HEK293 (cell line): ENCODE results near the gene ZNF302.

Source experiments
- CTCF ChIA-PET: fragments of 350-600 bp; formaldehyde crosslinking; extraction: SDS; loops from one replicate; lab custom pipeline; 2021; ENCODE audit warnings: antibody characterized with exemption; lab: Yijun Ruan, JAX
- POLR2A ChIA-PET: fragments of 300-600 bp; formaldehyde crosslinking; extraction: SDS; loops from one replicate; lab custom pipeline; 2020; ENCODE audit warnings: antibody characterized with exemption, inconsistent platforms; lab: Yijun Ruan, JAX
- H3K27ac ChIP-seq: fragments of 200-500 bp; sonication (Bioruptor generic); 2 replicates; pipeline ENCODE4 v1.5.1; 2014; ENCODE audit warnings: low read depth, low read length, control low read depth, inconsistent platforms; ENCODE audit errors: extremely low read depth
- H3K36me3 ChIP-seq, 2 experiments: fragments of 200-500 bp in 1 of 2; sonication (Bioruptor generic) in 1 of 2; 1 replicate in 1 of 2; 2 replicates in 1 of 2; pipeline ENCODE4 v1.5.1; 2014 to 2017; ENCODE audit warnings: inconsistent platforms in 2 of 2, low read length in 2 of 2; ENCODE audit not compliant: control insufficient read depth in 2 of 2, insufficient read depth in 1 of 2
- H3K4me1 ChIP-seq: fragments of 200-500 bp; sonication (Bioruptor generic); 2 replicates; pipeline ENCODE4 v1.5.1; 2014; ENCODE audit warnings: mild to moderate bottlenecking, low read length, inconsistent platforms; ENCODE audit not compliant: control insufficient read depth, insufficient read depth
- H3K4me3 ChIP-seq: 2 replicates; pipeline ENCODE4 v1.5.1; 2011; ENCODE audit warnings: low read depth, mild to moderate bottlenecking, control low read depth, low read length, moderate library complexity
- H3K9me3 ChIP-seq: fragments of 200-500 bp; sonication (Bioruptor generic); 2 replicates; pipeline ENCODE4 v1.5.1; 2014; ENCODE audit warnings: low read depth, low read length, inconsistent platforms; ENCODE audit not compliant: control insufficient read depth, insufficient read depth
- GLIS2 ChIP-seq: fragments of 450-650 bp; formaldehyde crosslinking; IDR thresholded peaks from 2 replicates; pipeline ENCODE4 v1.5.1; 2016; ENCODE audit warnings: missing biosample characterization, missing genetic modification characterization
- HOXC10 ChIP-seq: sonication (generic); formaldehyde crosslinking; IDR thresholded peaks from 2 replicates; pipeline ENCODE4 v1.8.1; 2023; ENCODE audit warnings: mild to moderate bottlenecking, missing genetic modification reagents
- KLF16 ChIP-seq: fragments of 450-650 bp; formaldehyde crosslinking; IDR thresholded peaks from 2 replicates; pipeline ENCODE4 v1.5.1; 2017; ENCODE audit warnings: missing biosample characterization, missing genetic modification characterization
- PRDM10 ChIP-seq: fragments of 450-650 bp; formaldehyde crosslinking; IDR thresholded peaks from 2 replicates; pipeline ENCODE4 v1.5.1; 2016; ENCODE audit warnings: missing biosample characterization, missing genetic modification characterization
- SCRT2 ChIP-seq: fragments of 450-650 bp; formaldehyde crosslinking; IDR thresholded peaks from 2 replicates; pipeline ENCODE4 v1.5.1; 2016; ENCODE audit warnings: missing biosample characterization, missing genetic modification characterization
- ZBTB49 ChIP-seq: fragments of 450-650 bp; formaldehyde crosslinking; IDR thresholded peaks from 2 replicates; pipeline ENCODE4 v1.5.1; 2016; ENCODE audit warnings: missing biosample characterization, missing genetic modification characterization, low read depth
- ZNF112 ChIP-seq: fragments of 450-650 bp; formaldehyde crosslinking; IDR thresholded peaks from 2 replicates; pipeline ENCODE4 v1.5.0; 2017; ENCODE audit warnings: missing biosample characterization, missing genetic modification characterization
- ZNF146 ChIP-seq: fragments of 450-650 bp; formaldehyde crosslinking; IDR thresholded peaks from 2 replicates; pipeline ENCODE4 v1.5.1; 2016; ENCODE audit warnings: missing biosample characterization, missing genetic modification characterization
- ZNF148 ChIP-seq: fragments of 450-650 bp; formaldehyde crosslinking; IDR thresholded peaks from 2 replicates; pipeline ENCODE4 v1.5.0; 2017; ENCODE audit warnings: missing biosample characterization, missing genetic modification characterization, borderline replicate concordance
- ZNF184 ChIP-seq: fragments of 450-650 bp; IDR thresholded peaks from 2 replicates; pipeline ENCODE4 v1.5.1; 2018; ENCODE audit warnings: missing biosample characterization, mild to moderate bottlenecking, missing genetic modification characterization
- ZNF26 ChIP-seq: fragments of 450-650 bp; formaldehyde crosslinking; IDR thresholded peaks from 2 replicates; pipeline ENCODE4 v1.5.1; 2016; ENCODE audit warnings: missing biosample characterization, missing genetic modification characterization
- ZNF473 ChIP-seq: fragments of 450-650 bp; formaldehyde crosslinking; IDR thresholded peaks from 2 replicates; pipeline ENCODE4 v1.5.1; 2017; ENCODE audit warnings: missing biosample characterization, missing genetic modification characterization
- ZNF514 ChIP-seq: fragments of 450-650 bp; formaldehyde crosslinking; IDR thresholded peaks from 2 replicates; pipeline ENCODE4 v1.5.1; 2016; ENCODE audit warnings: missing biosample characterization, missing genetic modification characterization
- ZNF561 ChIP-seq: fragments of 450-650 bp; IDR thresholded peaks from 2 replicates; pipeline ENCODE4 v1.5.1; 2018; ENCODE audit warnings: missing biosample characterization, missing genetic modification characterization, borderline replicate concordance
- ZNF791 ChIP-seq: fragments of 450-650 bp; formaldehyde crosslinking; IDR thresholded peaks from 2 replicates; pipeline ENCODE4 v1.5.1; 2016; ENCODE audit warnings: missing biosample characterization, missing genetic modification characterization
- TF ChIP-seq, protein P1 (sequence below): fragments of 450-650 bp; formaldehyde crosslinking; IDR thresholded peaks from 2 replicates; pipeline ENCODE4; 2016; ENCODE audit warnings: missing biosample characterization, missing genetic modification characterization

Gene ZNF302

GRCh38 chr19:34731019-34731829 is 53.7 kb downstream of the ZNF302 start (continued):
- 0 out of 2 replicates have a peak, but pooled peaks have one; percentile 9 for TF ChIP-seq ZNF148 (tag by site-specific recombination)
- TF ChIP-seq ZNF791 = no peak

DNA sequence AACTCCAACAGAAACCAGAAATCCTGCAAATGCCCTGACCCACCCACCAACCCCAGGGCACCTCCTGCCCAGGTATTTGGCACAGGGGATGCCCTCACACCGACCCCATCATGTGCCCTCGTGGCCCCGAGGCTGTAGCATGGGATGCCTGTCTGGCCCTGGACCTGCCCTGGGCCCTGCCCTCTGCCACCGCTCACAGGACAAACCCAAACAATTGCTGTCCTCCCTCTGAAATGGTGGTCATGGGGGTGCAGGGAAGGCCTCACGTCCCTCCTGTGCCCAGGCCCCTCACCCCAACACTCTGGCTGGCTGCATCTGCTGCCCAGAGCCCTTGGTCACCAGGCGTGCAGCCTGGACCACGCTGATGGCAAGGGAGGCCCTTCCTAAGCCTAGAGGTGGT is 54.5 kb downstream of the ZNF302 start:
- peaks cover under 1% of the 10 kb centered on the region; the same call in 1 of the 2 replicates for H3K9me3 ChIP-seq
- ChIA-PET CTCF (interaction anchor here (0.6 to 0.7 kb wide), 2 partner anchors 29 to 92 kb away, joined by 3 read pairs; no protein-coding TSS in a partner anchor), POLR2A (interaction anchor here (1.3 kb wide), 1 partner anchor 55 kb away, joined by 4 read pairs; the partner anchor contains the start of genes SCGB2B2 and ZNF302)
- H3K4me1 ChIP-seq = peaks cover 14% of the 10 kb centered on the region
- H3K4me3 ChIP-seq = no peak overlapping the region
- H3K27ac ChIP-seq = no peak overlapping the region
- H3K36me3 ChIP-seq = peaks cover 14 to 16% of the 10 kb centered on the region in 2 experiments
- TF ChIP-seq KLF16 (tag by site-specific recombination) (no peak), HOXC10 (CRISPR knock-in tag) (no peak), ZNF112 (tag by site-specific recombination) (no peak), ZNF26 (tag by site-specific recombination) (no peak), PRDM10 (tag by site-specific recombination) (no peak), ZNF561 (no peak), ZNF514 (tag by site-specific recombination) (no peak), ZNF184 (tag by site-specific recombination) (no peak)
- TF ChIP-seq, protein P1, sequence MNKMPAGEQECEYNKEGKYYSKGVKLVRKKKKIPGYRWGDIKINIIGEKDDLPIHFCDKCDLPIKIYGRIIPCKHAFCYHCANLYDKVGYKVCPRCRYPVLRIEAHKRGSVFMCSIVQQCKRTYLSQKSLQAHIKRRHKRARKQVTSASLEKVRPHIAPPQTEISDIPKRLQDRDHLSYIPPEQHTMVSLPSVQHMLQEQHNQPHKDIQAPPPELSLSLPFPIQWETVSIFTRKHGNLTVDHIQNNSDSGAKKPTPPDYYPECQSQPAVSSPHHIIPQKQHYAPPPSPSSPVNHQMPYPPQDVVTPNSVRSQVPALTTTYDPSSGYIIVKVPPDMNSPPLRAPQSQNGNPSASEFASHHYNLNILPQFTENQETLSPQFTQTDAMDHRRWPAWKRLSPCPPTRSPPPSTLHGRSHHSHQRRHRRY = no peak

GRCh38 chr19:34732612-34733211 is 55.2 kb downstream of the ZNF302 start:
- no peak overlapping the region for H3K4me3 ChIP-seq
- H3K36me3 ChIP-seq = peaks cover 21 to 23% of the 10 kb centered on the region in 2 experiments
- ChIA-PET CTCF (interaction anchor here (0.8 kb wide), 1 partner anchor 233 kb away, joined by 4 read pairs; no protein-coding TSS in a partner anchor), POLR2A (interaction anchor here (1.0 to 2.2 kb wide), 4 partner anchors 40 to 194 kb away, joined by 3 to 24 read pairs (median 8); partner anchors contain the start of genes SCGB2B2, ZNF30 and ZNF302)
- H3K27ac ChIP-seq = no peak overlapping the region
- peaks cover 14% of the 10 kb centered on the region for H3K4me1 ChIP-seq
- H3K9me3 ChIP-seq = peaks cover 2% of the 10 kb centered on the region; the same call in 1 of the 2 replicates
- TF ChIP-seq ZNF148 (tag by site-specific recombination) (no peak), SCRT2 (tag by site-specific recombination) (peak; percentile 89), ZNF473 (0 out of 2 replicates have a peak, but pooled peaks have one; percentile 36), ZBTB49 (no peak), GLIS2 (tag by site-specific recombination) (peak; percentile 52), ZNF146 (tag by site-specific recombination) (no peak)
